ACC112 (cell line): ENCODE measurements around the gene ABR.
"Not testable (repeated sequence)": the region's sequence is repeated elsewhere in the genome, so short reads cannot be mapped to it uniquely, and the experiment has no call there.

Experiments used
- H2AFZ ChIP-seq: fragments of 200-600 bp; sonication (generic); one replicate; pipeline ENCODE4 v1.6.0; 2017; ENCODE audit warnings: antibody characterized with exemption, low read length; ENCODE audit not compliant: unreplicated experiment
- H3K27ac ChIP-seq: fragments of 200-600 bp; sonication (generic); 2 replicates; pipeline ENCODE4 v1.5.1; 2014; ENCODE audit warnings: low read depth, mild to moderate bottlenecking, antibody characterized with exemption, low read length, moderate library complexity
- H3K27me3 ChIP-seq: fragments of 200-600 bp; sonication (generic); 2 replicates; pipeline ENCODE4 v1.6.1; 2014; ENCODE audit warnings: mild to moderate bottlenecking, antibody characterized with exemption, low read length, moderate library complexity, mixed read lengths; ENCODE audit not compliant: insufficient read depth
- H3K36me3 ChIP-seq: fragments of 200-600 bp; sonication (generic); 2 replicates; pipeline ENCODE4 v1.6.1; 2016; ENCODE audit warnings: mild to moderate bottlenecking, antibody characterized with exemption, low read length, moderate library complexity, mixed read lengths; ENCODE audit not compliant: insufficient read depth
- H3K4me1 ChIP-seq: fragments of 200-600 bp; sonication (generic); one replicate; pipeline ENCODE4 v1.6.1; 2016; ENCODE audit warnings: low read length, mixed read lengths; ENCODE audit not compliant: insufficient read depth, unreplicated experiment, control insufficient read depth
- H3K4me3 ChIP-seq: fragments of 200-600 bp; sonication (generic); 2 replicates; pipeline ENCODE4 v1.5.1; 2014; ENCODE audit warnings: mild to moderate bottlenecking, low read depth, low read length
- H3K79me2 ChIP-seq: fragments of 200-600 bp; sonication (generic); one replicate; pipeline ENCODE4 v1.6.0; 2016; ENCODE audit warnings: low read length; ENCODE audit not compliant: control insufficient read depth, unreplicated experiment, insufficient read depth

The ABR gene

DNA sequence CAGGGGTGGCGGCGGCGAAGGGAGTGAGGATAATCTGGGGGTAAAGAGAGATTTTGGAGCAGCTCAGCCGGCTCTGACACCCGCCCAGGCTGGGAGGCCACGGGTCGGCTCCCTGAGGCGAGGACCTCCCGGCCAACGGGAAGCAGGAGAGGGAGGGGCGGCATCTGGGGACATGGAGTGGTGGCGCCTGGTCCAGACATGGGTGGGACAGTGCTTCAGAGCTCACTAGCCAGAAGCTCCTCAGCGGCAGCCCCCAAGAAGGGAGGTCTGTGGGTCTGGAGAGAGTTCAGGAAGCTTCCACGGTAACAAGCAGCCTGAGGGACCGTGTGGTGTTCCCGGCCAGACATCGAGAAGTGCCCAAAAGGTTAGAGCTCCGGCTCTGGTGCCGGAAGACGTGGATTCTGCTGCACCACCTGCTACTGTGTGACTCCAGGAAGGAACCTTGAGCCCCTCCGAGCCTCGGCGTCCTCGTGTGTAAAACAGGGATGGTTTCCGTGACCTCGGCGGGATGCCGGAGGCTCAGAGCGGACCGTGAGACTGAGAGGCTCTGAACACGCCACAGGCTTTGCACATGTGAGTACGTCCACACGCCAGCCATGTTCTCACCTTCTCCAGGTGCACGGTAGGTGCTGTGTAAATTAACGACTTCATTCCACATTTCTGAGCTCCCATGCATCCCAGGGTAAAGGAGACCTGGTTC, 126.0 kb downstream of the ABR start:
- Histone ChIP-seq H3K4me3 (no peak overlapping the region), H3K4me1 (no peaks in the 10 kb centered on the region), H3K79me2 (no peaks in the 10 kb centered on the region), H3K27ac (no peak overlapping the region), H3K27me3 (no peaks in the 10 kb centered on the region), H2AFZ (no peak overlapping the region), H3K36me3 (peaks cover 13% of the 10 kb centered on the region; the same call in 1 of the 2 replicates)

DNA sequence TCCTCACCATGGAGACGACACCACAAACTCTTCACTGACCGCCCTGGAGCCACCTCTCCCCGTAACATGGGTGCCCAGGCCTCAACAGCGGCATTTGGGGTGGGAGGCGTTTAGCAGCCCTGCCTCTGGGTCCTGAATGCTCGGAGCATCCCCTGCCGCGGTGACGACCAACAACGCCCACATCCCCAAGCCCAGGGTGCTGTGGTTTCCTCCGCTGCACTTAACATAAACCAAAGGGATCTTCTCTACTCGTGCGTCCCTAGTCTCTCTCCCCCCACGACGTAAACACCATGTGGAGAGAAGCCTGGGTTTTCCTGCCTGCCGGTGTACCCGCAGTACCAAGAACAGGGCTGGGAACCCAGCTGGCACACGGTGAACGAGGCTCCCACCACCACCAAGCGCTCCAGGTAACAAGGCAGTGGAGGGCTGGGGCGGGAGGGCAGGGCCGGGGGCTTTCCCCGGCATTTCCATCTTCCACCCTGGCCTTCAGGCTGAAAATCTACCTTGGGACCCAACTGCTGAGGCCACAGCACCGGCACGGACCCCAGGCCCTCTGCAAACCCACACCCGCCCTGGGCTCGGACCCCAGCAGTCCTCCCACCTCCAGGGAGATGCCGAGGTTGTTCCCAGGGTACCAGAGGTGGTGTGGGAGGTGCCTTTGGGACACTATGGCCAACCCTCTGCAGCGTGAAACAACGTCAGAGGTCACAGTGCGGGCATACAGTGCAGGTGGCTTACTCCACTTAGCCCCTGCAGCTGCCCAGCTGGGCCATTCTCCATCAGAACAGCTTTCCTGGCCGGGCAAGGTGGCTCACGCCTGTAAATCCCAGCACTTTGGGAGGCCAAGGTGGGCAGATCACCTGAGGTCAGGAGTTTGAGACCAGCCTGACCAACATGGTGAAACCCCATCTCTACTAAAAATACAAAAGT, 128.5 kb downstream of the ABR start:
- no peaks in the 10 kb centered on the region for H3K4me1 ChIP-seq
- no peaks in the 10 kb centered on the region for H3K27me3 ChIP-seq
- H3K27ac ChIP-seq: no peak overlapping the region
- no peak overlapping the region for H2AFZ ChIP-seq
- no peak overlapping the region for H3K4me3 ChIP-seq
- H3K79me2 ChIP-seq: no peaks in the 10 kb centered on the region
- H3K36me3 ChIP-seq: peaks cover 6% of the 10 kb centered on the region; the same call in 1 of the 2 replicates

DNA sequence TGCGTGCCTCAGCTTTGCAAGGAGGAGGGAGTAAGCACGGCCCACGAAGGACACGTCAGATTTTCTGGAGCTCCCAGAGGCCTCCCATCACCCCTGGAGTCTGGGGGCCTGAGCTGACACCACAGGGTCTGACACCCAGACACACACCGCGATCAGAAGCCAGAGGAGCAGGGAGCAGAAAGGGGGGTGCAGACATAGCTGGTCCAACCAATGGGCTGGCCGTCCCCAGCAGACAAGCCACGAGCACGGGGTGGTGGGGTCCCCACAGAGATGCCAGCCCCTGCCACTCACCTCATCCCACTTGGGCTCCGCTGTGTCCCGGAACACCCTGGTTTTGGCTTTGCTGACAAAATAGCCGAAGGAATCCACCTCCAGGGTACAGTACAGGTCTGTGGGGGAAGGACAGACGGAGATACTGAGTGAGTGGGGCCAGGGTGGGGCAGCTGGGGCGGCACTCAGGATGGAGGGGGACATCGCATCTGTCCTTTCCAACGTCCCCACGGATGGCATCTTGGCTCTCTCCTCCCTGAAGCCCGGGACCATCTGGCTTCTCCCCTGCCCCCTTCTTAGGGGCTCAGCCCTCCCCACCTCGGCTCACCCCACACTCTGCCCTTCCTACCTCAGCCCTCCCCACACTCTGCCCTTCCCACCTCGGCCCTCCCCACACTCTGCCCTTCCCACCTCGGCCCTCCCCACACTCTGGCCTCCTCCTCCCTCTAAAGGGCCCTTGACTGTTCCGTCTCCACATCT, 129.4 kb downstream of the ABR start:
- Histone ChIP-seq H3K4me3 (no peak overlapping the region), H3K36me3 (peaks cover 6% of the 10 kb centered on the region; the same call in 1 of the 2 replicates)

DNA sequence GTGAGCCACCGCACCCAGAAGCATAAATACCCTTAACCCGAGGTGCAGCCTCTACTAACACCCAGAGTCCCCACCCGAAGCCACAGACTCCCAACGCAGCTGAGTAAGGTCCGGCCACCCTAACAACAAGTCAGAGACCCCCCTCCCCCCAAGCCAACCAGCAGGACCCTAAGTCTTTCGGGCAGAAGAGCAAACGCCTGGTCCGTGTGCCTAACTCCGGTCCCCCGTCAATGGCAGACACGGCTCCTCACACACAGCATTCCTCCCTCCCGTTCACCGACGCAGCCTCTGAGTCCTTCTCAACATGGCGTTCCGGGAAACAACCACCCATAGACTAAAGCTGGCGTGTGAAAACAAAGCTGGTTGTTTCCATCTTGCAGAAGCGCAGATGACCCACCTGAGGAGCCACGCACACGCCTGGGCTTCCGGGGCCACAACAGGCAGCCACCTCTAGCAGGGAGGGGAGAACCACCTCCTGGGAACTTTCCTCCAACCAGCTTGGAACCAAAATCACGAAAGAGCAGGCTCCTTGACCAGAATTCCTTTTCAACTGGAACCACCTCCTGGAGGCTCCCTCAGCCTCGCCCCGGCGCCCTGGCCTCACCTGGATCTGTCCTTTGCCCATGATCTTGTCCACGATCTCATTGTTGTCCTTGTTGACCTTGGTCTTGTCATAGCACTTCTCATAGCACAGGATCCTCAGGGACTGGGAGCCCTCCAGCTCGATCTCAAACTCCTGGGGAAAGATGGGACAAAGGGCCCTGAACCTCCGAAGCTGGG, 130.1 kb downstream of the ABR start:
- Histone ChIP-seq H3K27me3 (no peaks in the 10 kb centered on the region), H3K27ac (no peak overlapping the region), H3K36me3 (peaks cover 3% of the 10 kb centered on the region; the same call in 1 of the 2 replicates), H3K4me1 (no peaks in the 10 kb centered on the region), H3K4me3 (no peak overlapping the region), H2AFZ (no peak overlapping the region), H3K79me2 (no peaks in the 10 kb centered on the region)

More for the DNA sequence above, 129.4 kb downstream of the ABR start:
- no peak overlapping the region for H3K27ac ChIP-seq
- H3K27me3 ChIP-seq: no peaks in the 10 kb centered on the region
- no peaks in the 10 kb centered on the region for H3K79me2 ChIP-seq
- no peaks in the 10 kb centered on the region for H3K4me1 ChIP-seq
- H2AFZ ChIP-seq: no peak overlapping the region

DNA sequence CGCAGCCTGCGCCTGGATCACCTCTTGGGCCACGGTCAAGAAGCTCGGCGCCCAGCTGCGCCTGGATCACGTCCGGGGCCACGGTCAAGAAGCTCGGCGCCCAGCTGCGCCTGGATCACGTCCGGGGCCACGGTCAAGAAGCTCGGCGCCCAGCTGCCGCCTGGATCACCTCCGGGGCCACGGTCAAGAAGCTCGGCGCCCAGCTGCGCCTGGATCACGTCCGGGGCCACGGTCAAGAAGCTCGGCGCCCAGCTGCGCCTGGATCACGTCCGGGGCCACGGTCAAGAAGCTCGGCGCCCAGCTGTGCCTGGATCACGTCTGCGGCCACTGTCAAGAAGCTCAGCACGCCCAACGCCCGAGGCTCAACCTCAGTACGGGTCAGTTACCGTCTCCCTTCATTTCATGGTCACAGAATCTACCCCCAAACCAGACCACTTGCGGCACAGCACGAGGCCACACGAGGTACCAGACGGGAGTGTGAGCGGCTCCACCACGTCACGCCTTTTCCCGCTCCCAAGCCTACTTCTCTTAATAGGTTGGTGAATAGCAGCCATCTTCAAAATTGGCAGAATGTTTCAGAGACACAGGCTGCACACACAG, 131.2 kb downstream of the ABR start:
- not testable (repeated sequence) for H2AFZ ChIP-seq, H3K36me3 ChIP-seq, H3K27ac ChIP-seq, H3K4me3 ChIP-seq, H3K27me3 ChIP-seq, H3K79me2 ChIP-seq, H3K4me1 ChIP-seq

DNA sequence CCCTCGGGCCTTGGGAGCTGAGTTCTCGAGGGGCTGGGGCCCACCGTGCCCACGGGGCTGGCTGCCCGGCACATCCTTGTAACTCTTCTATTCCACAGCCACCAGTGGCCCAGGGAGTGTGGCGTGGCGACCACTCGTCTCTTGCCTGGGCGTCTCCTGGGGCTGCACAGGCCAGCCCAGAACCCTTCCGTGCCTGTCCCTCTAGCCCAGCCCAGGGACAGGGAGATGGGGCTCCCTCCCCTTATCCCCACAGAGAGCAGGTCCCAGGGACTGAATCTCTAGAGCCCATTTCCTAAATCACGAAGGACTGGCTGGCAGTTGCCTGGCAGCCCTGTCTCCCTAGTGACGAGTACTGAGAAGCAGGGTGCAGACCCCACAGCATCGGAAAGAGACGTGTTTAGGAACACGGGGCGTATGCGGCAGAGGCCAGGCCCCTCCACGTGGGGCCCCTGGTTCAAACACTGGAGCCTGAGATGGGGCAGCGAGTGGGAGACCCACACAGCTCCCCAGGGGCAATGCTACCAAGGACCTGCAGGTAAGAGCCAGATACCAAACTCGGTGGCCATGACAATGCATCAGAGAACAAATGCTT, 131.8 kb downstream of the ABR start:
- H3K36me3 ChIP-seq: no peaks in the 10 kb centered on the region
- H3K4me3 ChIP-seq: no peak overlapping the region
- no peak overlapping the region for H3K27ac ChIP-seq
- no peak overlapping the region for H2AFZ ChIP-seq
- no peaks in the 10 kb centered on the region for H3K4me1 ChIP-seq
- H3K79me2 ChIP-seq: no peaks in the 10 kb centered on the region
- H3K27me3 ChIP-seq: no peaks in the 10 kb centered on the region

DNA sequence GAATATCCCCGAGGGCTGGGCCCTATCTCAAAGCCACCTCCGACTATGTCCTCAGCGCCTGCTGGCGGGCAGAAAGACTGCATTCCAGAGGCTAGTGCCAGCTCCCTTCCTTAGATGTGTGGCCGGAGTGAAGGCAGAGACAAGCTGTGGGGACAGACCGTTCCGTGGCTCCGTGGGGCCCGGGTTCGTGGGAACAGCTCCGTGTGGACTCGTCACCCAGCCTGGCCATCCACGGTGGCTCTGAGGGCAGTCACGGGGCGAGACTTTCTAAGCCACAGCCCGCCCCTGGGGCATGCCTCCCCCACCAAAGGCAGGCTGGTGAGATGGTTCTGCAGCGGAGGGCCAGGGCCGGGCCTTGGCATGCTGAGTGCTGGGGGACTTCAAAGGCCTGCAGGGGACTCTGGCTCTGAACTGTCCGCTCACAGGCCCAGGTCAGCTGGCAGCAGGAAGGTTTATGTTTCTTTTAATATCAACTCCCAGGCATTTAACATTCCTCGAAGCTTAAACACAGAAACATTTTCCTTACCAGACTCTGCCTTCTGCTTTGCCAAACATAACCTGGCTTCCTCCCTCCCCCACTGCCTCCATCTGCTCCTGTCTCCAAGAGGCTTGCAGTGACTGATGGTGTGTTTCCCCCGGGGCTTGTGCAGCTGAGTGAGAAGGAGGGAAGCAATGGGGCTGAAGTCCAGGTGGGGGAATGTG, 132.5 kb downstream of the ABR start:
- H3K4me1 ChIP-seq: no peaks in the 10 kb centered on the region
- no peaks in the 10 kb centered on the region for H3K27me3 ChIP-seq
- H3K27ac ChIP-seq: no peak overlapping the region
- no peak overlapping the region for H2AFZ ChIP-seq
- H3K79me2 ChIP-seq: no peaks in the 10 kb centered on the region
- peaks cover 6% of the 10 kb centered on the region; the same call in 1 of the 2 replicates for H3K36me3 ChIP-seq
- H3K4me3 ChIP-seq: no peak overlapping the region

DNA sequence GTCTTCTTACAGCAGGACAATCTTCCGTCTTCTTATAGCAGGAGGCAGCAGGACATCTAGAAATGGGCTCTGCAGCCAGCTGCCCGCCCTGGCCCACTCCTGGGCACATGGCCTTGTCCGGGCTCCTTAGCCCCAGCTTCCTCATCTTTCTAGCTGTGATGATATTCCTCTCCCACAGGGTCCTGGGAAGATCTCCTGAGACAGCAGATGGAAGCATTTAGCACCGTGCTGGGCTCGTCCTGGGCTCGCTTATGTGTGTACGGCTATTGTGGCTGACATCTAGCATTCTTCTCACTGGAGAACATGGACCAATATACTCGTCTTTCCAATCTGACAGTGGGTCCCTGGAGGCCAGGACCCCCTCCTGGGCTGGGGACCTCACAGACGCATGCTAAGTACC, 134.3 kb downstream of the ABR start:
- Histone ChIP-seq H3K36me3 (peaks cover 12% of the 10 kb centered on the region; the same call in 1 of the 2 replicates), H3K4me1 (no peaks in the 10 kb centered on the region), H3K4me3 (no peak overlapping the region), H3K27ac (no peak overlapping the region), H3K27me3 (no peaks in the 10 kb centered on the region), H3K79me2 (no peaks in the 10 kb centered on the region), H2AFZ (no peak overlapping the region)

DNA sequence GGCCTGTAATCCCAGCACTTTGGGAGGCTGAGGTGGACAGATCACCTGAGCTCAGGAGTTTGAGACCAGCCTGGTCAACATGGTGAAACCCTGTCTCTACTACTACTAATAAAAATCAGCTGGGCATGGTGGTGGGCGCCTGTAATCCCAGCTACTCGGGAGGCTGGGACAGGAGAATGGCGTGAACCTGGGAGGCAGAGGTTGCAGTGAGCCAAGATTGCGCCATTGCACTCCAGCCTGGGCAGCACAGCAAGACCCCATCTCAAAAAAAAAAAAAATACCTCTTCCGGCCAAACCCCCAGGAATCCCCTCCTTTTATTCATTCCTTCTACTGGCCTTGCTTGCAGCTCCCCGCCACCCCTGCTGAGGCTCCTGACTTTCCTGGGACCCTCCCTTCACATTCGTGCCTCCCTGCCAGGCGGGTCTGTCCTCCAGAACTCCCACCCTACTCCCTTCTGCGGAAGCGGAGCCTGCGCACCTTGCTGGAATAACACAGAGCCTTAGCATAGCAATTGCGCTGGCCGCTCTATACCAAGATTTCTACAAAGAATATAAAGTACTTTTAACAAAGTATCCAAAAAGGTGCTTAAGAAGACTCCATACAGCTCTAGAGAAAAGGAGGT, 135.3 kb downstream of the ABR start:
- H3K36me3 ChIP-seq: peaks cover 12% of the 10 kb centered on the region; the same call in 1 of the 2 replicates
- not testable (repeated sequence) for H3K27ac ChIP-seq, H3K27me3 ChIP-seq, H2AFZ ChIP-seq, H3K4me3 ChIP-seq, H3K4me1 ChIP-seq, H3K79me2 ChIP-seq
